Measurements from ENCODE around the gene GRID1. TPM values are rescaled to one million over a fixed set of nuclear protein-coding genes. Genes with fewer than 3 reads are reported as not detected.
A peak's percentile ranks its signal among the peaks of the same experiment; 100 is the strongest.

GRID1 gene
- polyA plus RNA-seq, 1 of the 3 experiments (the other 2 are of a cell fraction): 0.13 TPM

GRCh38 chr10:86335257-86335656 lies 31.3 kb downstream of the GRID1 start:
- no peak overlapping the region for H3K9ac ChIP-seq
- H4K20me1 ChIP-seq (ENCODE audit: insufficient read depth): no peaks in the 10 kb centered on the region
- DNase-seq: no peak
- no peaks in the 10 kb centered on the region for H3K9me3 ChIP-seq
- no peaks in the 10 kb centered on the region for H3K79me2 ChIP-seq (ENCODE audit: insufficient read depth)
- no peak for TF ChIP-seq POLR2AphosphoS5 (IDR thresholded peaks at IDR 0.05; ENCODE audit: low read depth, low read length)
- TF ChIP-seq MXI1 (IDR thresholded peaks at IDR 0.05; ENCODE audit: low read depth, low read length): no peak
- no peak for TF ChIP-seq SIN3A (IDR thresholded peaks at IDR 0.05; ENCODE audit: borderline replicate concordance, low read depth, low read length)
- TF ChIP-seq, protein P1, sequence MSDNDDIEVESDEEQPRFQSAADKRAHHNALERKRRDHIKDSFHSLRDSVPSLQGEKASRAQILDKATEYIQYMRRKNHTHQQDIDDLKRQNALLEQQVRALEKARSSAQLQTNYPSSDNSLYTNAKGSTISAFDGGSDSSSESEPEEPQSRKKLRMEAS (IDR thresholded peaks at IDR 0.05; ENCODE audit: low read depth): no peak
- no peak for TF ChIP-seq RAD21 (IDR thresholded peaks at IDR 0.05; ENCODE audit: low read length)
- no peak for TF ChIP-seq FOXM1 (IDR thresholded peaks at IDR 0.05; ENCODE audit: low read depth)
- TF ChIP-seq TCF12 (IDR thresholded peaks at IDR 0.05): no peak
- TF ChIP-seq GATA2 (CRISPR knock-in tag; IDR thresholded peaks at IDR 0.05): no peak
- no peak for TF ChIP-seq CHD2 (IDR thresholded peaks at IDR 0.05; ENCODE audit: low read length, partially characterized antibody)
- H3K4me3 ChIP-seq (ENCODE audit: low read depth in 2 of 2, low read length in 1 of 2): no peak overlapping the region
- H3K27me3 ChIP-seq (ENCODE audit: insufficient read depth): no peaks in the 10 kb centered on the region
- peaks cover 0 to 11% of the 10 kb centered on the region in 2 experiments; a peak in 1 of 4 replicates for H3K4me1 ChIP-seq (ENCODE audit: control insufficient read depth in 1 of 2, insufficient read depth in 2 of 2, low read depth in 1 of 2, low read length in 1 of 2)
- H2AFZ ChIP-seq (ENCODE audit: low read depth): no peak overlapping the region
- H3K36me3 ChIP-seq (replicated peaks in 1 of 2; ENCODE audit: control insufficient read depth in 1 of 2, insufficient read depth in 2 of 2, low read length in 1 of 2): no peaks in the 10 kb centered on the region
- CTCF ChIA-PET: interaction anchor here (0.7 to 1.6 kb wide), 3 partner anchors 14 to 153 kb away, joined by 3 to 4 read pairs (median 3); no protein-coding TSS in a partner anchor
- no peak overlapping the region for H3K27ac ChIP-seq (ENCODE audit: low read depth in 2 of 2, low read length in 1 of 2)
- no peaks in the 10 kb centered on the region for H3F3A ChIP-seq (replicated peaks; ENCODE audit: insufficient read depth)
- no peak overlapping the region for H3K4me2 ChIP-seq
- H3K9me2 ChIP-seq: no peaks in the 10 kb centered on the region
- POLR2A ChIA-PET: no interaction called here

GRCh38 chr10:86334488-86335085 lies 32.0 kb downstream of the GRID1 start:
- TF ChIP-seq SMC3 (IDR thresholded peaks at IDR 0.05; ENCODE audit: low read depth, low read length) (peak; percentile 7; the same call in 1 of the 2 replicates), POLR2AphosphoS5 (IDR thresholded peaks at IDR 0.05; ENCODE audit: low read depth, low read length) (no peak)
- H3K9me2 ChIP-seq: no peaks in the 10 kb centered on the region
- H3F3A ChIP-seq (replicated peaks; ENCODE audit: insufficient read depth): no peaks in the 10 kb centered on the region
- H3K27me3 ChIP-seq (ENCODE audit: insufficient read depth): no peaks in the 10 kb centered on the region
- WGBS (ENCODE audit: low lambda C conversion rate): 22% methylated on average over 4 of the region's 4 CpGs
- H3K4me1 ChIP-seq (ENCODE audit: control insufficient read depth in 1 of 2, insufficient read depth in 2 of 2, low read depth in 1 of 2, low read length in 1 of 2): peaks cover 0 to 8% of the 10 kb centered on the region in 2 experiments; a peak in 1 of 4 replicates
- ChIA-PET CTCF (interaction anchor here (1.6 kb wide), 1 partner anchor 16 kb away, joined by 4 read pairs; no protein-coding TSS in a partner anchor), POLR2A (no interaction called here)
- H3K4me2 ChIP-seq: no peak overlapping the region
- no peaks in the 10 kb centered on the region for H3K36me3 ChIP-seq (replicated peaks in 1 of 2; ENCODE audit: control insufficient read depth in 1 of 2, insufficient read depth in 2 of 2, low read length in 1 of 2)
- no peak overlapping the region for H3K9ac ChIP-seq
- no peak overlapping the region for H2AFZ ChIP-seq (ENCODE audit: low read depth)
- no peak for DNase-seq
- no peaks in the 10 kb centered on the region for H3K79me2 ChIP-seq (ENCODE audit: insufficient read depth)
- H3K4me3 ChIP-seq (ENCODE audit: low read depth in 2 of 2, low read length in 1 of 2): no peak overlapping the region
- H3K27ac ChIP-seq (ENCODE audit: low read depth in 2 of 2, low read length in 1 of 2): no peak overlapping the region
- no peaks in the 10 kb centered on the region for H4K20me1 ChIP-seq (ENCODE audit: insufficient read depth)
- H3K9me3 ChIP-seq: no peaks in the 10 kb centered on the region

DNA sequence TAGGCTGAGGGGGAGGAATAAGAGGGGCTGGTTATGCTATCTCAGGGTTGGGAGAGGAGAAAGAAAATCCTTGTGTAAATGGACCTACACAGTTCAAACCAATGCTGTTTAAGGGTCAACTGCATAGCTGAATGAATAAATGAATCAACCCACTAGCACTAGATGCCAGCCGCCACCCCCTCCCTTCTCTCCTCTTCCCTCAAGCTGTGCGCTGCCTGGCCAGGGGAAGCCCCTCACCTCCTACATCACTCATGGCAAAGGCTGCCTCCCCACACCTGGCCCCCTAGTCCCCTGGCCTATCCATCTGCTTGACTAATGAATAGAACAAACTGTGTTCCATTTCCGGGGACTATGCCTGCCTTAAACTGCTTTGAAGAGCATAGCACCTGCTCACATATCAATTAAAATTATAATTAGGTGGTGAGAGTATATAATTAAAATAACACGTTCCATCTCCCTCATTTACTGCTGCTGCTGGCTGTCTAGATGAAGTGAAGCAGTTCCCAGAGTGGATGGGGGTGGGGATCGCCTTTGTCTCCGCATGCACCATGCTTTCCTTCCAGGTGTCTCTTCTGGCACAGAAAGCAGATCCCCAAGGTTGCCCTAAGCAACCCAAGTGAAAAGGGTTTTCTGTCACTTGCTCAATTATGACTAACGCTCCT lies 32.6 kb downstream of the GRID1 start:
- H3K4me3 ChIP-seq (ENCODE audit: low read depth in 2 of 2, low read length in 1 of 2): no peak overlapping the region
- H3K9me2 ChIP-seq: no peaks in the 10 kb centered on the region
- no peaks in the 10 kb centered on the region for H3K27me3 ChIP-seq (ENCODE audit: insufficient read depth)
- H2AFZ ChIP-seq (ENCODE audit: low read depth): no peak overlapping the region
- H3F3A ChIP-seq (replicated peaks; ENCODE audit: insufficient read depth): no peaks in the 10 kb centered on the region
- H3K79me2 ChIP-seq (ENCODE audit: insufficient read depth): no peaks in the 10 kb centered on the region
- H4K20me1 ChIP-seq (ENCODE audit: insufficient read depth): no peaks in the 10 kb centered on the region
- H3K4me1 ChIP-seq (ENCODE audit: control insufficient read depth in 1 of 2, insufficient read depth in 2 of 2, low read depth in 1 of 2, low read length in 1 of 2): peaks cover 0 to 12% of the 10 kb centered on the region in 2 experiments; a peak in 1 of 4 replicates
- H3K9me3 ChIP-seq: no peaks in the 10 kb centered on the region
- CTCF ChIA-PET: no interaction called here
- WGBS (ENCODE audit: low lambda C conversion rate): 49% methylated on average over 7 of the region's 7 CpGs
- H3K27ac ChIP-seq (ENCODE audit: low read depth in 2 of 2, low read length in 1 of 2): no peak overlapping the region
- no peak overlapping the region for H3K9ac ChIP-seq
- DNase-seq: no peak
- POLR2A ChIA-PET: no interaction called here
- H3K36me3 ChIP-seq (replicated peaks in 1 of 2; ENCODE audit: control insufficient read depth in 1 of 2, insufficient read depth in 2 of 2, low read length in 1 of 2): no peaks in the 10 kb centered on the region
- no peak overlapping the region for H3K4me2 ChIP-seq
- TF ChIP-seq, protein P2, sequence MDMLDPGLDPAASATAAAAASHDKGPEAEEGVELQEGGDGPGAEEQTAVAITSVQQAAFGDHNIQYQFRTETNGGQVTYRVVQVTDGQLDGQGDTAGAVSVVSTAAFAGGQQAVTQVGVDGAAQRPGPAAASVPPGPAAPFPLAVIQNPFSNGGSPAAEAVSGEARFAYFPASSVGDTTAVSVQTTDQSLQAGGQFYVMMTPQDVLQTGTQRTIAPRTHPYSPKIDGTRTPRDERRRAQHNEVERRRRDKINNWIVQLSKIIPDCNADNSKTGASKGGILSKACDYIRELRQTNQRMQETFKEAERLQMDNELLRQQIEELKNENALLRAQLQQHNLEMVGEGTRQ (IDR thresholded peaks at IDR 0.05; ENCODE audit: borderline replicate concordance, low read depth, low read length): no peak
- TF ChIP-seq USF1 (IDR thresholded peaks at IDR 0.05; ENCODE audit: borderline replicate concordance, low read depth): no peak
- TF ChIP-seq YY1 (IDR thresholded peaks at IDR 0.05; ENCODE audit: low read depth): no peak
- TF ChIP-seq POLR2AphosphoS5 (IDR thresholded peaks at IDR 0.05; ENCODE audit: low read depth, low read length): no peak
- no peak for TF ChIP-seq EP300 (IDR thresholded peaks at IDR 0.05; ENCODE audit: borderline replicate concordance in 1 of 2, low read depth in 1 of 2, low read length in 1 of 2)
- no peak for TF ChIP-seq TAF1 (IDR thresholded peaks at IDR 0.05; ENCODE audit: borderline replicate concordance, low read depth, low read length)
- TF ChIP-seq RXRA (IDR thresholded peaks at IDR 0.05; ENCODE audit: borderline replicate concordance, low read depth): no peak
- no peak for TF ChIP-seq MEF2A (IDR thresholded peaks at IDR 0.05; ENCODE audit: borderline replicate concordance, low read depth)
- TF ChIP-seq FOSL2 (IDR thresholded peaks at IDR 0.05; ENCODE audit: borderline replicate concordance, low read depth): no peak
- TF ChIP-seq RFX5 (IDR thresholded peaks at IDR 0.05; ENCODE audit: low read length): no peak
